IPS-18a (cell line): Measurements from ENCODE around the gene MCRIP2.
"Not testable (repeated sequence)": the region's sequence is repeated elsewhere in the genome, so short reads cannot be mapped to it uniquely, and the experiment has no call there.

Experiments
- H3K27ac ChIP-seq: one replicate; pipeline ENCODE4 v1.5.1; 2013; ENCODE audit warnings: low read length
- H3K27me3 ChIP-seq: one replicate; pipeline ENCODE4 v1.6.1; 2013; ENCODE audit warnings: mild to moderate bottlenecking, low read length; ENCODE audit not compliant: control insufficient read depth, insufficient read depth
- H3K36me3 ChIP-seq: one replicate; pipeline ENCODE4 v1.6.1; 2013; ENCODE audit warnings: low read depth, low read length; ENCODE audit not compliant: control insufficient read depth
- H3K4me1 ChIP-seq: one replicate; pipeline ENCODE4 v1.6.1; 2013; ENCODE audit warnings: low read depth, low read length; ENCODE audit not compliant: control insufficient read depth
- H3K4me3 ChIP-seq: one replicate; pipeline ENCODE4 v1.5.1; 2013; ENCODE audit warnings: low read length
- H3K9ac ChIP-seq: one replicate; pipeline ENCODE4 v1.6.1; 2013; ENCODE audit warnings: mild to moderate bottlenecking, low read length, moderate library complexity
- H3K9me3 ChIP-seq: one replicate; pipeline ENCODE4 v1.6.1; 2013; ENCODE audit warnings: low read depth, low read length; ENCODE audit not compliant: control insufficient read depth

The MCRIP2 gene

DNA sequence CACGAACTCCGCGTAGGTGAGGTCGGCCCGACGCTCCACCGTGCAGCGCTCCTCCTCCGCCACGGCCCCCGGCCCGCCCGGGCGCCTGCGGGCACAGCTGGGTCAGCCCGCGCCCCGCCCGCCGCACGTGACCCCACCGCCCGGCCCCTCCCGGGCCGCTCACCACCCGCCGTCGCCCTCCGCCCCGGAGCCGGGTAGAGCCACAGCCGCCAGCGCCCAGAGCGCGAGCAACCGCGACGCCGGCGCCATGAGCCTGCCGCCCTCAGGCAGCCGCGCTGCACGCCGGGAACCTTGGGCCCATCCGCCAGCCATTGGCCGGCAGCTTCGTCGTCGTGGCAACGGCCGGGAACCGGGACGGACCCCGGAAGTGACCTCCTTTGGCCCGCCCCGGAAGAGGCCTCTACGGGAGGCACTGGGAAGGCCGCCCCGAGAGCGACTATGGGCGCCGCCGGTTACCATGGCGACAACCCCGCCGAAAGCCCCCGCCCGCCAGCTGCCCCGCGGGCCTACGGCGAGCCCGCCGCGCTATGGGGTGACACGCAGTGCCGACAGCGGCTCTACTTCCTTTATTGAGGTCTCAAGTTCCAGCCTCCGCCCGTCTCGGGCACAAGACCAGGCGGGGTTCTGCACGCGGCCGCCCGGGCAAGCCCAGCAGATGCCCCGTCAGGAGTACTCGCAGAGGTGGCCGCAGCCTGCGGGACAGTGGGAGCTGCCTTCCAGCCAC is 42.6 kb downstream of the MCRIP2 start, which contains the start of gene JMJD8:
Gene JMJD8, minus strand, starts transcription at position 264 of the 724 bp plus-strand sequence. Its CDS starts 15 bp downstream, at position 249.
- Histone ChIP-seq H3K36me3 (peaks cover 15% of the 10 kb centered on the region), H3K9ac (peak within 1 kb of the TSS; percentile 68), H3K9me3 (no peaks in the 10 kb centered on the region), H3K27ac (no peak within 1 kb of the TSS), H3K4me1 (peaks cover 6% of the 10 kb centered on the region), H3K27me3 (no peaks in the 10 kb centered on the region), H3K4me3 (peak within 1 kb of the TSS; percentile 72)

DNA sequence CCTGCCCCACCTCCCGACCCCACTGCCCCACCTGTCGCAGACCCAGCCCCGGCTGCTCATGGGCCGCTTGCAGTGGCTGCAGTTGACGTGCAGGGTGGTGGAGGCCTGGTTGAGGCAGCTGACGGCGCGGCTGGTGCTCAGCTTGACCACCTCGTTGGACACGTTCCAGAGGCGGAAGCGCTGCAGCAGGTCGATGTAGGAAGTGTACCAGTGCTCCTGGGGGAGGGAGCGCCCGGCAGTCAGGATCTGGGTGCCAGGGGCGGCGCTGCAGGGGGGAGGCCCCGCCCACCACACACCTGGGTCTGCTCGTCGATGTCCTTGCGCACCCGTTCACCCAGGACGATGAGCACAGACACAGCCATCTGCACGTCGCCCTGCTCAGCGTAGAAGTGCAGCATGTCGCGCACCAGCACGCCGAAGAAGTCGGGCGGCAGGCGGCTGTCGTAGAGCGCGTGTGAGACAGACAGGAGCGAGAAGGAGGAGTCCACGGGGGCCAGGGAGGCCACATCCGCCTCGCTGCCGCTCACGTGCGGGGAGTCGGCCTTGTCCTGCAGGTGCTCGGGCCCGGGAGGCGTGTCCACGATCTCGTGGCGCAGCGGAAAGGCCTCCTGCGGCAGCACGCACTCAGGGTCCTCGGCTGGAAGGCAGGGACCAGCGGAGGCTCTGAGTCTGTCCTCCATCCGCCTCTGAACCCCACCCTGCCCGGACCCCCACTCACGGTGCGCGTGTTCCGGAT is 43.5 kb downstream of the MCRIP2 start:
- Histone ChIP-seq H3K4me3 (no peak overlapping the region), H3K9ac (no peak overlapping the region), H3K27me3 (no peaks in the 10 kb centered on the region), H3K27ac (no peak overlapping the region), H3K9me3 (no peaks in the 10 kb centered on the region), H3K4me1 (peaks cover 6% of the 10 kb centered on the region), H3K36me3 (peaks cover 15% of the 10 kb centered on the region)

DNA sequence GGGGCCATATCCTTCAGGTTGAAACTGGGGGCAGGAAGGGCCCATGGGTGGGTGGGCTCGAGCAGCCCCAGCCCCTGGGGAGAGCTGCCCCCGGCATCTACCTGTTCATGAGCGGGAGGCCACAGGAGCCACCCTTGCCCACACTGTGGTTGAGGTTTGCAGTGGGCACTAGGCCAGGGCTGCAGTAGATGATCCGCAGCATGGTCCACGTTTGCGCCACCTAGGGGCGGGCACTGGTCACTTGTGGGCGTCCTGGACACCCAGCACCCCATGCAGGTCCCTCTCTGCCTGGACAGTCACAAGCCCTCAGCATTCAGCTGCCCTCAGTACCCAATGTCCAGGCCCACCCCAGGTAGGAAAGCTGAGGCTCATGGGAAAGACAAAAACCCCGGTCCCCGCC is 44.3 kb downstream of the MCRIP2 start:
- Histone ChIP-seq H3K4me1 (peaks cover 6% of the 10 kb centered on the region), H3K27me3 (peaks cover 3% of the 10 kb centered on the region), H3K27ac (no peak overlapping the region), H3K36me3 (peaks cover 15% of the 10 kb centered on the region), H3K9me3 (no peaks in the 10 kb centered on the region), H3K4me3 (no peak overlapping the region), H3K9ac (no peak overlapping the region)

DNA sequence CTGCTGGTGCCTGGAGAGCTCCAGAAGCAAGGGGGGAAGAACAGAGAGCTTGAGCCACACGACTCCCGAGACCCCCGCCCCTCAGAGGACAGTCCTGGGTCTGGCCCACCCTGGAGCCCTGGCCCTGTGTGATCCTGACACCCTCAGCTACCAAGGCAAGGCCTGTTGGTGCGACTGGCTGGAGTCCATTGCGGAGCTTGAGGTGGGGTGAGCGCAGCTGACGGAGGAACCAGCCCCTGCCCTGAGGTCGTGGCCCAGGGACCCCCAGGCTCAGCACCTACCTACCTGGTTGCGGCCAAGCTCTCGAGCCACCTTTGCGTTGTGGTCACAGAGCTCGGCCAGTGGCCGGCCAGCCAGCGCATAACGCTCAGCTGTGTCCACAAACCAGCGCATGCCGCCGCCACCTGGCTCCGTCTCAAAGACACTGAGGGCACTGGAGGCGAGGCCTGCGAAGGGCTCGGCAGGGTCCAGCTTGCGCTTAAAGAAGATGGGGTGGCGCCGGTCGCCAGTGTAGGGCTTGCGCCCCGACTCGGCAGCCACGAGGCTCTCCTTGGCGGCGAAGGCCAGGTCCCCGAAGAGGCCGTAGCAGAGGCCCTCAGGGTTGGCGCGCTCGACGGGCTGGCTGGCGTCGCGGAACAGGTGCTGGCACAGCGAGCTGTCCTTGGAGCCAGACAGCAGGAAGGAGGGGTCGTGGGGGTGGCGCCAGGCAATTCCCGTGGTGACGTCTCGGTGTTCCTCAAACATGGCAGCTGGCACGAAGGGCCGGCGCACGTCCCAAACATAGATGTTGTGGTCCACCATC is 45.0 kb downstream of the MCRIP2 start:
- Histone ChIP-seq H3K27me3 (peaks cover 10% of the 10 kb centered on the region), H3K9me3 (no peaks in the 10 kb centered on the region), H3K4me1 (no peaks in the 10 kb centered on the region), H3K27ac (no peak overlapping the region), H3K9ac (no peak overlapping the region), H3K4me3 (no peak overlapping the region), H3K36me3 (peaks cover 11% of the 10 kb centered on the region)

DNA sequence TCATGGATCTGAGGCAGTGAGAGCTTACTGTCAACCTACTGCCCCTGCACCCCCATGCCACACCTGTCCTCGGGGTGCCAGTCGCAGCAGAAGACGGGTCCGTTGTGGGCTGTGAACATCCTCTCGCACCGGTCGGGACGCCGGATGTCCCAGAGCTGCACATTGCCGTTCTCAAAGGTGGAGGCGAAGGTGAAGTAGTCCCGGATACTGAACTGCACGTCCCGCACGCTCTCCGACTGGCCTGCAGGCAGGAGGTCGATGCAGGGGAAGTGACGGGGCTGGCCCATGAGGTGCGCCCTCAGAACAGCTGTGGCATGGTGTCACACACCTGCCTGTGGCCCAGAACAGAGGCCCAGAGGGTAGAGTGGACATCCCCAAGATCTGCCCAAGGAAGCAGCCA is 45.9 kb downstream of the MCRIP2 start:
- Histone ChIP-seq H3K4me3 (no peak overlapping the region), H3K36me3 (peaks cover 2% of the 10 kb centered on the region), H3K9ac (no peak overlapping the region), H3K27me3 (peaks cover 19% of the 10 kb centered on the region), H3K9me3 (no peaks in the 10 kb centered on the region), H3K4me1 (no peaks in the 10 kb centered on the region), H3K27ac (no peak overlapping the region)

DNA sequence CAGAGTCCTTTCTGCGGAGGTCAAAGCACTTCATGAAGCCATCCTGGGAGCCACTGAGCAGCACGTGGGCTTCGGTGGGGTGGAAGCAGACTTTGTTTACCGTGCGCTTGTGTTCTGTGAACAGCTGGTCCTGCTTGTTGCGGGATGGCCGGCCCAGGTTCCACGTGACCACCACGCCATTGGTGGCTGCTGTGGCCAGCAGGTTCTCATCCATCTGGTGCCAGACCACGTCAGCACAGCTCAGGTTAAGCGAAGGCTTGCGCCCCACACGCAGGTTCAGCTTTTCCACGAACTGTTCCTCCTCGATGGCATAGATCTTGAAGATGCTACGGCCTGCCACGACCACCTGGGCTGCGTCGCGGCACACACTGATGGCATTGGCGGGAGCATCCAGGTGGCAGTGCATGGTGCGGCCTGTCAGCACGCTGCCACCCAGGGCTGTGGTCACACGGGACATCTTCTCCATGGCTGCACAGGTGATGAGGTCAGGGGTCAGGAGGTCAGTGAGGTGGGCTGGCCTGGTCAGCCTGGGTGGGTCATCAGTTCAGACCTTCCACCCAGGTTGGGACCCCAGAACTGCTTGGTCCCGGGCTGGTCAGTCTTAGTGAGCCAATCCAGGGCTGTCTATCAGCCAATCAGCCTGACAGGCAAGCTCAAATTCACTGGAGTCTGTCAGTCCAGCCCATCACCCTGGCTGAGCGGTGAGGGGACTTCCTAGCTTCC is 47.7 kb downstream of the MCRIP2 start:
- Histone ChIP-seq H3K4me3 (peak overlapping the region; percentile 86), H3K9ac (peak overlapping the region; percentile 67), H3K27ac (no peak overlapping the region), H3K36me3 (no peaks in the 10 kb centered on the region), H3K9me3 (no peaks in the 10 kb centered on the region), H3K4me1 (no peaks in the 10 kb centered on the region), H3K27me3 (peaks cover 37% of the 10 kb centered on the region)

DNA sequence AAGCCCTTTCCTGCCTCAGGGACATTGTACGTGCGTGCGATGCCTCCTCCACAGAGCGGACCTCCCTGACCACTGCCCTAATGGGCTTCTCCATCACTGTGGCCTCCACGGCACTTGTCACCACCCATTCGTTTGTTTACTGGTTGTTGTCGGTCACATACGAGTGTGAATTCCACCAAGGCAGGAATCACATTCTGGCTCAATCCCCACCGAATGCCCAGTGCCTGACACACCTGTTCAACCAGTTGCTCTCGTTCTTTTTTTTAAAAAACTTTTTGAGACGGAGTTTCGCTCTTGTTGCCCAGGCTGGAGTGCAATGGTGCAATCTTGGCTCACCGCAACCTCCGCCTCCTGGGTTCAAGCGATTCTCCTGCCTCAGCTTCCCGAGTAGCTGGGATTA is 49.6 kb downstream of the MCRIP2 start:
- not testable (repeated sequence) for H3K9ac ChIP-seq, H3K9me3 ChIP-seq, H3K36me3 ChIP-seq, H3K4me1 ChIP-seq, H3K27ac ChIP-seq, H3K4me3 ChIP-seq
- peaks cover 55% of the 10 kb centered on the region for H3K27me3 ChIP-seq

DNA sequence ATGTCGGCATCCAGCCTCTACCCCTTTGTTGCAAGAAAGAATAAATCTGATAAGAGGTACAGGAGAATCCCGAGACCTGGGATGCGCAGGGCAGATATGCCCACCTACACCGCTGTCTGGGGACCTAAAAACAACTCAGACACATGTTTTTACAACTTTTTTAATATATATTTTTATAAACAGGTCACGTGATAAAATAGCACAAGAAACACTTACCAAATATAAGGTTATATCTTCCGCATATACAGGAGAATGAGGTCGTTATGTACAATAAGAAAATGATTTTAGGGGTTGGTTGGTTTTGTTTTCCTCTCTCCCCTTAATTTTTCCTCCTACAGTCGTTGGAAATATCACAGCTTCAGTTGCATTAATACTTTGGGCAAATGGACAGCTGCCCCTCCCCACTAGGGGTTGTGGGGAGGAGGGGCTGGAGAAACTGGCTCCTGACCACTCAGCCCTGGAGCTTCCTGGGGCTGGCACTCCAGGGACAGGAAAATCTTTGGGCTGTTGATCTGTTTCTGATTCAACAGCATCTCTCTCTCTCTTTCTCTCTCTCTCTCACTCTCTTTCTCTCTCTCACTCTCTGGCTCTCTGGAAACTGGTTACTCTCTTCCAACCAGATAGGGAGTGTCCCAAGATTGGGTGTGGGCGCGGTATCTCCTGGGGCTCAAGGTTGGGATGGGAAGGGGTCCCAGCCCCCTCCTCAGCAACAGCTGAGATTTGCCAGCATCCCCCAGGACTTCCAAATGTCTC is 50.9 kb downstream of the MCRIP2 start:
- Histone ChIP-seq H3K27ac (no peak overlapping the region), H3K9ac (no peak overlapping the region), H3K4me1 (no peaks in the 10 kb centered on the region), H3K36me3 (no peaks in the 10 kb centered on the region), H3K27me3 (peaks cover 64% of the 10 kb centered on the region), H3K4me3 (no peak overlapping the region), H3K9me3 (no peaks in the 10 kb centered on the region)

DNA sequence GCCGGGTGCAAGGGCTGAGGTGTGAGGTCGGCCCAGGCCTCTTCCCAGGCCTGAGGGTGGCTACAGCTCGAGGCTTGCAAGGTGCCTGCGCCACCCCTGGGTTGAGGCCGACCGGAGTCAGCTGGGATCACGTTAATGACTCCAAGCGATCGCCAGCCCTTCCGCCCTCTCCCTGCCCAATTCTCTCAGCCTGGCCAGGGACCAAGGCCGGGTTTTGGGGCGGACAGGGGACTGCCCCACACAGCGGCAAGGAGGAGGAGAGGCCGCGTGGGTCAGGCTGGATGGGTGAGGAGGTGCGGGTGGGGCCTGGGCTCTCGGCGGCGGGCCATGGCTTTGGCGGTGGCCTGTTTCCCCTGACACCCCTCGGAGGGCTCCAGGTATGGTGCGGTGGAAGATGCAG is 51.7 kb downstream of the MCRIP2 start:
- H3K9ac ChIP-seq: no peak overlapping the region
- no peaks in the 10 kb centered on the region for H3K36me3 ChIP-seq
- no peaks in the 10 kb centered on the region for H3K4me1 ChIP-seq
- H3K9me3 ChIP-seq: no peaks in the 10 kb centered on the region
- peak overlapping the region; percentile 51 for H3K4me3 ChIP-seq
- H3K27ac ChIP-seq: no peak overlapping the region
- peaks cover 73% of the 10 kb centered on the region for H3K27me3 ChIP-seq

DNA sequence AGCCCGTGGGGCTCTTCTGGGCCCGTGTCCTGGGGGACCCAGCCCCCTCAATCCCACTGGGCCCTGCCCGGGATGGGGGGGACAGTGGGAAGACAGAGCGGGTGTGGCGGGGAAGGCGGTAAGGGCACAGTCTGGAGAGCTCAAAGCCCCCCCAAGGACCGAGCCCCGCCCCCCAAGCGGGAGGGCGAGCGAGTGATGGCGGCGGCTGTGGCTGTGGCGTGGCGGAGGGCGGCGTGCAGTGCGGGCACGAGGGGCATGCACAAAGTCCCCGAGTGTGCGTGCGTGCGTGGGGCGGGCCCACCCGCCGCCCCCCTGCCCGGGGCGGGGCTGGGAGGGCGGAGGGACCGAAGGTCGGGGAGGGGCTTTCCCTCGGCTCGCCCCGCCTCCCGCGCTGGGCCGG is 52.1 kb downstream of the MCRIP2 start:
- H3K9me3 ChIP-seq: no peaks in the 10 kb centered on the region
- no peaks in the 10 kb centered on the region for H3K4me1 ChIP-seq
- peaks cover 77% of the 10 kb centered on the region for H3K27me3 ChIP-seq
- peak overlapping the region; percentile 51 for H3K4me3 ChIP-seq
- H3K27ac ChIP-seq: no peak overlapping the region
- no peak overlapping the region for H3K9ac ChIP-seq
- no peaks in the 10 kb centered on the region for H3K36me3 ChIP-seq
